Activated CD4-positive, alpha-beta memory T cell treated with anti-CD3 and anti-CD28 coated beads for 36 hours (primary cell): ENCODE data around the gene BPIFB4. TPM values are rescaled to one million over a fixed set of nuclear protein-coding genes. Genes with fewer than 3 reads are reported as not detected.
A peak's percentile ranks its signal among the peaks of the same experiment; 100 is the strongest.

Source experiments
- CTCF ChIA-PET: fragments of 350-600 bp; sonication (Branson Sonifier 250); formaldehyde crosslinking; loops from one replicate; lab custom pipeline; 2021; ENCODE audit warnings: antibody characterized with exemption, inconsistent platforms; lab: Charles Lee
- POLR2A ChIA-PET: fragments of 350-600 bp; sonication (Branson Sonifier 250); formaldehyde crosslinking; loops from one replicate; lab custom pipeline; 2021; ENCODE audit warnings: antibody characterized with exemption; lab: Charles Lee
- DNase-seq: peaks from one replicate; pipeline ENCODE4 v3.0.0-alpha.2; 2020
- H3K27ac Mint-ChIP-seq: one replicate; pipeline ENCODE4 v1.8.0; 2021; ENCODE audit warnings: mixed read lengths
- H3K27me3 Mint-ChIP-seq: one replicate; pipeline ENCODE4 v1.8.0; 2021; ENCODE audit warnings: mixed read lengths
- H3K36me3 Mint-ChIP-seq: one replicate; pipeline ENCODE4 v1.8.0; 2021; ENCODE audit warnings: mixed read lengths
- H3K4me1 Mint-ChIP-seq: one replicate; pipeline ENCODE4 v1.8.0; 2021; ENCODE audit warnings: low read depth, mixed read lengths
- H3K4me3 Mint-ChIP-seq: one replicate; pipeline ENCODE4 v1.8.0; 2021; ENCODE audit warnings: mild to moderate bottlenecking, mixed read lengths
- H3K9me3 Mint-ChIP-seq: one replicate; pipeline ENCODE4 v1.8.0; 2021; ENCODE audit warnings: mixed read lengths
- intact Hi-C: fragments of 100-400 bp; cut with micrococcal nuclease; formaldehyde crosslinking; loops from one replicate; pipeline ENCODE4 v1.15.1; 2023
- total RNA-seq, 2 experiments: library from RNA; stranded (reverse); gene quantifications; one replicate each; pipeline ENCODE4 v1.2.3, GENCODE V29; 2021

The BPIFB4 gene
- total RNA-seq, 2 experiments from 2014 or later = not detected

GRCh38 chr20:33076662-33077372 lies 2.6 kb upstream of the BPIFB4 start:
- no peaks in the 10 kb centered on the region for H3K9me3 Mint-ChIP-seq
- H3K4me3 Mint-ChIP-seq = no peak overlapping the region
- H3K27ac Mint-ChIP-seq = no peak overlapping the region
- intact Hi-C loops = loop anchor here (5.0 kb wide), 1 partner anchor 175 kb away; no protein-coding TSS in a partner anchor
- peaks cover 3% of the 10 kb centered on the region for H3K4me1 Mint-ChIP-seq
- peak; percentile 18 for DNase-seq
- H3K36me3 Mint-ChIP-seq = no peaks in the 10 kb centered on the region
- H3K27me3 Mint-ChIP-seq = no peaks in the 10 kb centered on the region
- POLR2A ChIA-PET = no interaction called here
- CTCF ChIA-PET = interaction anchor here (0.6 to 1.1 kb wide), 4 partner anchors 20 to 180 kb away, joined by 3 read pairs; partner anchors contain the start of gene SUN5

GRCh38 chr20:33081411-33082154 lies 2.1 kb downstream of the BPIFB4 start:
- Mint-ChIP-seq H3K4me3 (no peak overlapping the region), H3K27ac (no peak overlapping the region), H3K36me3 (no peaks in the 10 kb centered on the region), H3K9me3 (no peaks in the 10 kb centered on the region), H3K4me1 (peaks cover 3% of the 10 kb centered on the region), H3K27me3 (no peaks in the 10 kb centered on the region)
- intact Hi-C loops = no loop called here
- DNase-seq = no peak
- ChIA-PET CTCF (no interaction called here), POLR2A (no interaction called here)

- Mint-ChIP-seq H3K27ac (no peak overlapping the region), H3K4me3 (no peak overlapping the region), H3K36me3 (no peaks in the 10 kb centered on the region), H3K27me3 (no peaks in the 10 kb centered on the region), H3K4me1 (no peaks in the 10 kb centered on the region), H3K9me3 (no peaks in the 10 kb centered on the region)
- no peak for DNase-seq
- ChIA-PET POLR2A (no interaction called here), CTCF (no interaction called here)
- intact Hi-C loops = no loop called here
Observed at GRCh38 chr20:33082546-33082945, 3.1 kb downstream of the BPIFB4 start.

GRCh38 chr20:33083544-33084340 lies 4.3 kb downstream of the BPIFB4 start:
- no peaks in the 10 kb centered on the region for H3K27me3 Mint-ChIP-seq
- ChIA-PET POLR2A (no interaction called here), CTCF (no interaction called here)
- intact Hi-C loops = no loop called here
- DNase-seq = no peak
- no peak overlapping the region for H3K4me3 Mint-ChIP-seq
- H3K4me1 Mint-ChIP-seq = no peaks in the 10 kb centered on the region
- no peak overlapping the region for H3K27ac Mint-ChIP-seq
- no peaks in the 10 kb centered on the region for H3K36me3 Mint-ChIP-seq
- no peaks in the 10 kb centered on the region for H3K9me3 Mint-ChIP-seq

GRCh38 chr20:33084722-33085121 lies 5.3 kb downstream of the BPIFB4 start:
- POLR2A ChIA-PET = no interaction called here
- CTCF ChIA-PET = no interaction called here
- intact Hi-C loops = no loop called here
- H3K27ac Mint-ChIP-seq = no peak overlapping the region
- no peak for DNase-seq
- no peaks in the 10 kb centered on the region for H3K36me3 Mint-ChIP-seq
- H3K4me3 Mint-ChIP-seq = no peak overlapping the region
- no peaks in the 10 kb centered on the region for H3K9me3 Mint-ChIP-seq
- no peaks in the 10 kb centered on the region for H3K27me3 Mint-ChIP-seq
- no peaks in the 10 kb centered on the region for H3K4me1 Mint-ChIP-seq

- H3K4me1 Mint-ChIP-seq = no peaks in the 10 kb centered on the region
- no peaks in the 10 kb centered on the region for H3K27me3 Mint-ChIP-seq
- CTCF ChIA-PET = interaction anchor here (1.4 kb wide), 1 partner anchor 13 kb away, joined by 3 read pairs; no protein-coding TSS in a partner anchor
- intact Hi-C loops = no loop called here
- no peak for DNase-seq
- H3K9me3 Mint-ChIP-seq = no peaks in the 10 kb centered on the region
- H3K4me3 Mint-ChIP-seq = no peak overlapping the region
- H3K27ac Mint-ChIP-seq = no peak overlapping the region
- no peaks in the 10 kb centered on the region for H3K36me3 Mint-ChIP-seq
- POLR2A ChIA-PET = no interaction called here
Observed at GRCh38 chr20:33086052-33086722, 6.7 kb downstream of the BPIFB4 start.

GRCh38 chr20:33091147-33091546 lies 11.7 kb downstream of the BPIFB4 start:
- Mint-ChIP-seq H3K27ac (no peak overlapping the region), H3K9me3 (no peaks in the 10 kb centered on the region), H3K27me3 (no peaks in the 10 kb centered on the region), H3K4me1 (peaks cover 2% of the 10 kb centered on the region), H3K4me3 (no peak overlapping the region), H3K36me3 (no peaks in the 10 kb centered on the region)
- CTCF ChIA-PET = interaction anchor here (0.5 to 1.5 kb wide), 2 partner anchors 189 to 849 kb away, joined by 3 to 5 read pairs; no protein-coding TSS in a partner anchor
- DNase-seq = no peak
- POLR2A ChIA-PET = no interaction called here
- intact Hi-C loops = loop anchor here (10.0 kb wide), 1 partner anchor 204 kb away; no protein-coding TSS in a partner anchor

- no peaks in the 10 kb centered on the region for H3K27me3 Mint-ChIP-seq
- H3K9me3 Mint-ChIP-seq = no peaks in the 10 kb centered on the region
- no peak overlapping the region for H3K27ac Mint-ChIP-seq
- no peak for DNase-seq
- no peaks in the 10 kb centered on the region for H3K36me3 Mint-ChIP-seq
- H3K4me3 Mint-ChIP-seq = no peak overlapping the region
- ChIA-PET CTCF (interaction anchor here (0.5 to 1.5 kb wide), 2 partner anchors 190 to 849 kb away, joined by 3 to 5 read pairs; no protein-coding TSS in a partner anchor), POLR2A (no interaction called here)
- intact Hi-C loops = loop anchor here (10.0 kb wide), 1 partner anchor 203 kb away; no protein-coding TSS in a partner anchor
- H3K4me1 Mint-ChIP-seq = peaks cover 2% of the 10 kb centered on the region
Observed at GRCh38 chr20:33091693-33092092, 12.2 kb downstream of the BPIFB4 start.

GRCh38 chr20:33092361-33092760 lies 12.9 kb downstream of the BPIFB4 start:
- intact Hi-C loops = loop anchor here (10.0 kb wide), 1 partner anchor 202 kb away; no protein-coding TSS in a partner anchor
- peaks cover 2% of the 10 kb centered on the region for H3K4me1 Mint-ChIP-seq
- no peaks in the 10 kb centered on the region for H3K27me3 Mint-ChIP-seq
- no peak overlapping the region for H3K27ac Mint-ChIP-seq
- no peak for DNase-seq
- no peak overlapping the region for H3K4me3 Mint-ChIP-seq
- ChIA-PET POLR2A (no interaction called here), CTCF (interaction anchor here (1.5 kb wide), 1 partner anchor 191 kb away, joined by 5 read pairs; no protein-coding TSS in a partner anchor)
- no peaks in the 10 kb centered on the region for H3K36me3 Mint-ChIP-seq
- H3K9me3 Mint-ChIP-seq = no peaks in the 10 kb centered on the region

- Mint-ChIP-seq H3K27ac (no peak overlapping the region), H3K4me1 (peaks cover 2% of the 10 kb centered on the region), H3K36me3 (no peaks in the 10 kb centered on the region), H3K9me3 (no peaks in the 10 kb centered on the region), H3K4me3 (no peak overlapping the region), H3K27me3 (no peaks in the 10 kb centered on the region)
- CTCF ChIA-PET = no interaction called here
- intact Hi-C loops = loop anchor here (10.0 kb wide), 1 partner anchor 202 kb away; no protein-coding TSS in a partner anchor
- POLR2A ChIA-PET = no interaction called here
- DNase-seq = no peak
Observed at GRCh38 chr20:33093074-33093473, 13.6 kb downstream of the BPIFB4 start.

GRCh38 chr20:33093582-33093981 lies 14.1 kb downstream of the BPIFB4 start:
- peaks cover 2% of the 10 kb centered on the region for H3K4me1 Mint-ChIP-seq
- no peak for DNase-seq
- no peak overlapping the region for H3K4me3 Mint-ChIP-seq
- no peaks in the 10 kb centered on the region for H3K27me3 Mint-ChIP-seq
- CTCF ChIA-PET = no interaction called here
- no peaks in the 10 kb centered on the region for H3K9me3 Mint-ChIP-seq
- POLR2A ChIA-PET = no interaction called here
- intact Hi-C loops = loop anchor here (10.0 kb wide), 1 partner anchor 201 kb away; no protein-coding TSS in a partner anchor
- no peaks in the 10 kb centered on the region for H3K36me3 Mint-ChIP-seq
- no peak overlapping the region for H3K27ac Mint-ChIP-seq
